T1000 (cell line): ENCODE data around the gene MCAT.

ENCODE experiments used
- DNase-seq: peaks from one replicate; lab custom pipeline; 2025; ENCODE audit warnings: mixed read lengths; lab: John Stamatoyannopoulos, UW

Gene MCAT

DNA sequence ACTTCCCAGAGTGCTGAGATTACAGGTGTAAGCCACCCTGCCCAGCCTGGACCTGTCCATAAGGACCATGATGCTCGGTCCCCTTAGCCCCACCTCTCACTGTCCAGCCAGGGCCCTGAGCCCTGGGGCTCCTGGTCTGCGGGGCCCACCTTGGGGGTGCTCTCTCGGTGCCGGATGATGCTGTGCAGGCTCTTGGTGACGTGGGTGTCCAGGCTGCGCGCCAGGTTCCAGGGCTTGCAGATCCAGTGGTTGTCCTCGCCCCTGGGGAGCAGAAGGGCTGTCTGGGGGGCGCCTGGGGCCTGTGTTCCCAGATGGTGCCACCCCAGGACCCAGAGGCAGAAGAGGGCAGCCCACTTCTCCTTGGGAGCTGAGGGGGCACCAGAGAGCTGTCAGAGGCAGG lies 30.4 kb upstream of the MCAT start:
- DNase-seq, result no peak

GRCh38 chr22:43172191-43172590 lies 29.0 kb upstream of the MCAT start:
- no peak for DNase-seq

- no peak for DNase-seq
Measured at GRCh38 chr22:43171607-43172006, 28.4 kb upstream of the MCAT start.

GRCh38 chr22:43171019-43171491 lies 27.9 kb upstream of the MCAT start:
- DNase-seq, result no peak

GRCh38 chr22:43170131-43170480 lies 26.9 kb upstream of the MCAT start:
- no peak for DNase-seq

DNA sequence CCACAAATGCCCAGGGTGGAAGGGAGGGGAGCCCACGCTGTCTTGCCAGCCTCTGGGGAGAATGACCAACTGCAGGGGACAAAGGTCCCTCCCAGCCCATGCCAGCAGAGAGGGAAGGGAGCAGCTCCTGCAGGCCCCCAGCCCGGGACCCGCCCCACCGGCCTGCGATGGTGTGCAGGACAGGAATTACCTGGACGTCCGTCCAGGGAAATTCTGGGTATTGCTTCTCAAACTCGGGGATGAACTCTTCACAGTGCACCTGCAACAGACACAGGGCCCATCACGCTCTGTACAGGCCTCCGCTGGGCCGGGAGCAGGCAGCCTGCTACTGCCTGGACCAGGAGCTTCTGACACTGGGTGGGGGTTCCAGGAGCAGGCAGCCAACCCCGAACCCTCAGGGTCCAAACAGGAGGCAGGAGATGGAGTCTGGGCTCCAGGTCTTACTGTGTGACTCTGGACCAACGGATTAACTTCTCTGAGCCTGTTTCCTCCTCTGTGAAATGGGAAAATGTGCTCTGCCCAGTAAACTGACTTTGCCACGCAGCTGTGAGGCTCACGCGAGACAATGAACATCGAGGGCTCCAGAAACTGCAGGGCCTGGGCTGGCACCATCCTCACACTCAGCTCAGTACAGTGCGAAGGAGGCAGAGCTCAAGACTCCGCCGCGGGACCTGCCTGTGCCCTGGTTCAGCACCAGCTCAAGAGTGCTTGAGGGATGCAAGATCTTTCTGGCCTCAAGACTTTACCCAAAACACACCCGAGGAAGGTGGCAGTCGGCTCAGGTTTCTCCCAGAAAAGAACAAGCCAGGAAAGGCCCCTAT lies 26.3 kb upstream of the MCAT start:
- DNase-seq, result no peak

DNA sequence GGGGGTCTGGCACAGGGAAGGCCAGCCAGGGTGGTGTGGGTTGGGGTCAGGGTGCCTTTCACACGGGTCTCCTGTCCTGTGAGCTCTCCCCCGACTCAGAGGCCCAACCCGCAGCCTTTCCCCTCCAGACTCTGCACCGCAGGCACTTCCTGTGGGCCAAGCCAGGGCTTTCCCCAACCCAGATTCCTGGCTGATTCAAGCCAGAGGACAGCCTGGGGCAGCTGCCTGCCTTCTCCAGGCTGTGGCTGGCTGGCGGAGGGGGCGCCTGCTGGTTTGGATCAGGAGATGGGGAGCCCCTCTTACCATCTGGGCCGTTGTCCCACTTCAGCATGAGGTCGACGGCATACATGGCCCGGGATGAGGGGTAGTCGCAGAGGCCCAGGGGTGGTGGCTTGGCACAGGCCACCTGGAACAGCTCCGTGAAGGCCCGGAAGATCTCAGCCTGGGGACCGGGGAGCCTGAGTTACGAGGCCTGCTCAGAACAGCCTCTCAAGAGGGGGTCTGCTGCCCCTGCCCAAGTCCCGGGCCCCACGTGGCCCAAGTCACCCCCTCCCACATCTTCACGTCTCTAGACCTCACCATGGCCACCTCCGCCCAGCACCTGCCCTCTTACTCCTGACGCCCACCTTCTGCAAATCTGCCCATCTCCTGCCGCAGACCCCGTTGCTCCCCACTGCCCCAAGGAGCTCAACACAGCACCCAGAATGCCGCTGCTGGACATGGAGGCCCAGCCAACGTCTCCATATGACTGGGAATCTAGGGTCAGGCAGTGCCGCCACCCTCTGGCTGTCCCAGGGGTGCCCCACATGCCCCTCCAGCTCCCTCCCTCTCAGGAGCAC lies 25.5 kb upstream of the MCAT start:
- DNase-seq, result no peak

DNA sequence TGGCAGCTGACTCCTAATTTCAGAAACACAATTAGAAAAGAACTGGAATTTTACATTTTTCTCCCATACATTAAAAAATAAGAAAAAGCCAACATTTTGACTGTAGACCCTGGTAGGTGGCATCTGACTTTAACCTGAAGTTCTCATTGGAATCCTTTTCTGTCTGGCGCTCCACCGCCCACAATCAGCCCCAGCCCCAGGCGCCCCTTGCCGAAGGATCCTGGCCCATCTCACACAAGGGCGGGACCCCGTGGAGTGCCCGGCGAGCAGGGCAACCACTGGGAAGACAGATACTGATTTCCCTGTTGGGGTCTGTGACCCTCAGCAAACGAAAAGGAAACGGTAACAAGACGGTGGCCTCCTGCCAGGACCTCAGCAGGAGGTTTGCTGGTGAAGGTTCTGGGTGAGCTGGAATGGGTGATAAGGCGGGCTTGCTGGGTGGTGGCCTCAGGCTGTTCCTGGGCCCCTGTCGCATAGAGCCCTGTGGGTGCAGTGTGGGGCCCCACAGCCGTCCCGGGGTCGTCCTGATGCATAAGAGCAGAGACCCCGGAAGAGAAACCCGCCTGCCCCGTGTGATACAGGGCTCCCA lies 23.9 kb upstream of the MCAT start:
- no peak for DNase-seq

DNA sequence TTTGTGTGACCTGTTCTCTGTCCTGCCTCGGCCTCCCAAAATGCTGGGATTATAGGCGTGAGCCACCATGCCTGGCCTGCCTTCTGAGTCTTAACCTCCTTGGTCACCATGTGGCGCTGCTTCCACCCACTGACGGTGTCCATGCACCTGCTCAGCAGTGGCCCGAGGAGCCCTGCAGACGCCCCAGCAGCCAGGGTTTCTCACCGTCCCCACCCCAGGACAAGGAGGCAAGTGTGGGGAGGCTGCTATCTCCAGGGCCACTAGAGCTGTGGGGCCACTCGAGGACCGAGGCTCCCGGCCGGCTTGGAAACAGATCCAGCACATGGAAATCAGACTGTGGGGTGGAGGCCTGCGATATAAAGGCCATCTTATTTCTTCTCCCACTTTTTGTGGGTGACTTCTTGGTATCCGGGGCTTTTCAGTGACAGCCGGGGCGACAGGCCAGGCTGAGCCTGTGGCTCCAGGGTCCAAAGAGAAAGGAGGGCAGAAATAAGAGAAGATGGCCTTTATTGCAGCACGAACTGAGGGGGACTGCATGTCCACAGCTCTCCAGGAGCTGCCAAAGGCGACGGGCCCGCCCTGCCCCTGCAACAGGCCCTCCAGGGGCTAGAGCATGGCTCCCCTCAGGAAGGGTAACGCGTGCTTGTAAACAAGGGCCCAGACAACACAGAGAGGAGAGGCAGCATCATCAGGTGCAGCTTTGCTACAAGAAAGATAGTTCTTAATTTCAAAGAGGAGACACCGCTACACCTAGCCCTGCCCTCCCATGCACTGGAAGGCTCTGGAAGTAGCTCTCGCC lies 23.1 kb upstream of the MCAT start:
- DNase-seq, result no peak

DNA sequence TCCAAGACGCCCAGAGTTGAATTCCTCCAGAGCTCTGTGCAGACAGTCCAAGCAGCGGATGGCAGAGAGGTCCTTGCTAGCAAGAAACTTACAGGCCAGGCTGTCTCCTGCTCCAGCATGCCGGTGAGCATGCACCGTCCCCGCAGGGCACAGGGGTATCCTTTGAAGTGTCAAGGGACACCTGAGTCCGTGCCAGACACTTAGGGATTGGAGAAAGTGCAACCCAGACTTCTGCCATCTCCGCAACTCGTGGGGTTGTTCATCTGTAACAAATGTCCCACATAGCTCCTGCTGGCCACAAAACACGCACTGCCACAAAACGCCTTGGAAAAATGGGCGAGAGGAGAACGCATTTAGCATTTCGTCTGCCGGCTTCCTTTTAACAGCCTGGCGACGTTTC lies 21.4 kb upstream of the MCAT start:
- DNase-seq, result no peak

DNA sequence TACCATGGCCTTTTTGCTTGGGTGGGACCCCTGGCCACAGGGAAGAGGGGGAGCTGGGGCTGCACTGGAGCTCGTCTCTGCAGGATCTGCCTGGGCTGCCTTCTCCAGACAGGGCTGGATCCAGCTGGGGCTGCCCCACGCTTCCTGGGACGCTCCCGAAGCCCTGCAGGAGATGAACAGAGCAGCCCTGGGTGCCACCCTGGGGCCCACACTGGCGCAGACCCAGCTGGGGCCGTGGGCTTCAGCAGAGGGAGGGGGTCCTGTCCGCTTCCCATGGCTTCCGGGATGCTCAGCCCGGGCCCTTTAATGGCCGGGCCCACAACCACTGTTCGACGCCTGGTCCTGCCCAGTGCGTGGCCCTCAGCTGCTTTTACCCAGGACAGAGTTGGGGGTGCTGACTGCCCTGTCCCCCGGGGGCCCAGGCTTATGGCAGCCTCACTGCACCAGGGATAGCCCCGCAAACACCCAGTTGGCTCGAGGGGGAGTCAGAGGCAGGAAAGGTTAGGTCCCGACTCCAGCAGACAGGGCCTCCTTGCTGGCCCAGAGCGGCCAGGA lies 20.1 kb upstream of the MCAT start:
- no peak for DNase-seq

DNA sequence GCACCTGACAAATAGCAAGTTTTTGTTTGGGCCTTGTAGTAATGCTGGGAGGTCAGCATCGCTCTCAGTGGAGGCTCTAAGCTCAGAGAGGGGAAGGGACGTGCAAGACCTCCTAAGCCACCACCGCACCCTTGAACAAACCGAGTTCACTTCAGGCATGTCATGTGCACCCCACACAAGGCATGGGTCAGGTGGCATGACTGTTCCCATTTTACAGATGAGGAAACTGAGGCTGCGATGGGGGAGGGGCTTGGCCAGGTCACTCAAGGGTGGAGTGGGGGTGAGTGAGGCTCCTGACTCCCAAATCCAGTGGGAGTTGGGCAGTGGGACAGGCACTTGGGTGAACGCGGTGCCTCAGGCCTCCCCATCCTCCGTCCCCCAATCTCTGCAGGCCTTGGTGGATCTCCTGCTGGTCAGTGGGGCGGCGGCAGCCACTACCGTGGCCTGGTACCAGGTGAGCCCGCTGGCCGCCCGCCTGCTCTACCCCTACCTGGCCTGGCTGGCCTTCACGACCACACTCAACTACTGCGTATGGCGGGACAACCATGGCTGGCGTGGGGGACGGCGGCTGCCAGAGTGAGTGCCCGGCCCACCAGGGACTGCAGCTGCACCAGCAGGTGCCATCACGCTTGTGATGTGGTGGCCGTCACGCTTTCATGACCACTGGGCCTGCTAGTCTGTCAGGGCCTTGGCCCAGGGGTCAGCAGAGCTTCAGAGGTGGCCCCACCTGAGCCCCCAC lies 19.4 kb upstream of the MCAT start:
- DNase-seq, result no peak

GRCh38 chr22:43160497-43161126 lies 17.4 kb upstream of the MCAT start:
- no peak for DNase-seq

DNA sequence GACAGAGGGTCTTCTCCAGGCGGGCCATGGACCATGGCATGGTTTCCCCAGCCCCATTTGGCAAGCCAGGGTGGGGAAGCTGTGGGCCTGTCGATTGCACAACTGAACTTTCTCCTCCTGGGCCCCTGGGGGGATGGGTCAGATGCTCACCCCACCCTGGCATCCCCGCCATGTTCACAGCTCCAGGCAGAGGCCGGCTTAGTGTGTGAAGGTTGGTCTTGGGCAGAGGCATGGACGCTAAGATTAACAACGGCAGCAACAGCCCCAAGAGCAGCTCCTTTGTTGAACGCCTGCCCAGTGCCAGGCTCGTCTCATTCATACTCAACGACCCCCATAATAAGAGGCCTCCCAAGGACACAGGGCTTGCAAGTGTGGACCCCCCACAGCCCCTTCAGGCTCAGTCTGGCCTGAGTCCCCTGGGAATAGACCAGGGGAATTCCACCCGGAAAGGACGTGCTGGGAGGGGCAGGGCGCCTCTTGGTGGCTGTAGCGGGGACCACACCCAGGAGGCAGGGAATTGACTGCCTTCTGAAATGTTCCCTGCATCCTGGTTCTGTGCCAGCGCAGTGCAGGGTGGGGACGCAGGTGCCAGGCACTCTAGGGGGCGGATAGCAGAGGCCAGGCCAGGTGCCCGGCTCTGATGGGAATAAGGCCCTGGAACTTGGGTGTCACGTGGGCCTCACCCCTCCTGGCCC lies 16.4 kb upstream of the MCAT start:
- DNase-seq, result no peak

GRCh38 chr22:43158778-43159483 lies 15.7 kb upstream of the MCAT start:
- no peak for DNase-seq

GRCh38 chr22:43157874-43158546 lies 14.8 kb upstream of the MCAT start:
- no peak for DNase-seq

DNA sequence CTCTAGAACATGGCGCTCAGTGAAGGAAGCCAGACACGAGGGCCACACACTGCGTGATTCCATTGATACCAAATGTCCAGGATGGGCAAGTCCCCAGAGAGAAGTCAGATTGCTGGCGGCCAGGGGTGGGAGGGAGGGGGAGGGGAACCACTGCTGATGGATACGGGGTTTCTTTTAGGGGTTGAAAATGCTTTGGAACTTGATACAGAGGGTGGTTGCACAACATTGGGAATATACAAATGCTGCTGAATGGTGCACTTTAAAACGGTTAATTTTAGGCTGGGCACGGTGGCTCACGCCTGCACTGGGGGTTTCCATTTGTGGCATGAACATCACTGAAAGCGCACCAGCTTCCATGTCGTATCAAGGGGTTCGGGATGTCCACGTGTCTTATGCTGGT lies 13.2 kb upstream of the MCAT start:
- DNase-seq, result no peak

- no peak for DNase-seq
Measured at GRCh38 chr22:43155789-43156188, 12.6 kb upstream of the MCAT start.
